Mesenchymal stem cell (in vitro differentiated cells and primary cell): ENCODE data around the gene TFDP1.

ENCODE experiments used
- DNase-seq: peaks from one replicate; pipeline ENCODE4 v3.0.0-alpha.2; 2013
- H2AFZ ChIP-seq: one replicate; pipeline ENCODE4 v1.6.1; 2013; ENCODE audit warnings: low read depth, mild to moderate bottlenecking, control low read depth, inconsistent platforms, low read length, moderate library complexity
- H2AK5ac ChIP-seq: 2 replicates; pipeline ENCODE4 v1.6.1; 2013; ENCODE audit warnings: low read length, moderate library complexity, mild to moderate bottlenecking, inconsistent platforms; ENCODE audit not compliant: severe bottlenecking
- H2BK120ac ChIP-seq: one replicate; pipeline ENCODE4 v1.6.1; 2013; ENCODE audit warnings: low read depth, mild to moderate bottlenecking, inconsistent platforms, low read length, moderate library complexity
- H2BK12ac ChIP-seq, 2 experiments: one replicate each; pipeline ENCODE4 v1.6.1; 2013; ENCODE audit warnings: inconsistent platforms in 2 of 2, low read length in 2 of 2, mild to moderate bottlenecking in 2 of 2, moderate library complexity in 2 of 2, control low read depth in 1 of 2
- H2BK15ac ChIP-seq: one replicate; pipeline ENCODE4 v1.6.1; 2013; ENCODE audit warnings: mild to moderate bottlenecking, low read depth, inconsistent platforms; ENCODE audit not compliant: poor library complexity, severe bottlenecking
- H2BK5ac ChIP-seq: 2 replicates; pipeline ENCODE4 v1.6.1; 2013; ENCODE audit warnings: low read depth, mild to moderate bottlenecking, low read length, control low read depth, inconsistent platforms; ENCODE audit not compliant: poor library complexity, severe bottlenecking
- H3K14ac ChIP-seq, 2 experiments: one replicate each; pipeline ENCODE4 v1.6.1; 2013; ENCODE audit warnings: inconsistent platforms in 2 of 2, low read length in 2 of 2, control low read depth in 1 of 2, mild to moderate bottlenecking in 1 of 2, moderate library complexity in 1 of 2
- H3K18ac ChIP-seq, 2 experiments: one replicate each; pipeline ENCODE4 v1.6.1; 2013; ENCODE audit warnings: inconsistent platforms in 2 of 2, low read length in 2 of 2, control low read depth in 1 of 2, low read depth in 1 of 2, mild to moderate bottlenecking in 1 of 2
- H3K23ac ChIP-seq, 2 experiments: one replicate each; pipeline ENCODE4 v1.6.1; 2013; ENCODE audit warnings: inconsistent platforms in 2 of 2, low read length in 2 of 2, mild to moderate bottlenecking in 2 of 2, moderate library complexity in 2 of 2, control low read depth in 1 of 2
- H3K27ac ChIP-seq: 2 replicates; pipeline ENCODE4 v1.5.1; 2013; ENCODE audit warnings: mild to moderate bottlenecking, moderate library complexity, low read length, control low read depth, inconsistent platforms; ENCODE audit not compliant: poor library complexity, severe bottlenecking
- H3K27me3 ChIP-seq, 2 experiments: 2 replicates each; pipeline versions ENCODE4 v1.6.1 to v1.7.0; 2013; ENCODE audit warnings: low read length in 2 of 2, mild to moderate bottlenecking in 2 of 2, moderate library complexity in 2 of 2, control low read depth in 1 of 2, inconsistent platforms in 1 of 2; ENCODE audit not compliant: control insufficient read depth in 1 of 2, insufficient read depth in 1 of 2
- H3K36me3 ChIP-seq, 2 experiments: 2 replicates each; pipeline versions ENCODE4 v1.6.1 to v1.7.0; 2013; ENCODE audit warnings: low read length in 2 of 2, control low read depth in 1 of 2, inconsistent platforms in 1 of 2, low read depth in 1 of 2, mild to moderate bottlenecking in 1 of 2; ENCODE audit not compliant: insufficient read depth in 2 of 2, control insufficient read depth in 1 of 2
- H3K4ac ChIP-seq, 2 experiments: one replicate each; pipeline ENCODE4 v1.6.1; 2013; ENCODE audit warnings: inconsistent platforms in 2 of 2, low read length in 2 of 2, mild to moderate bottlenecking in 2 of 2, moderate library complexity in 2 of 2, control low read depth in 1 of 2, low read depth in 1 of 2
- H3K4me1 ChIP-seq: 2 replicates; pipeline ENCODE4 v1.6.1; 2013; ENCODE audit warnings: low read depth, low read length, control low read depth; ENCODE audit not compliant: control insufficient read depth, insufficient read depth
- H3K4me2 ChIP-seq: 2 replicates; pipeline ENCODE4 v1.6.1; 2013; ENCODE audit warnings: low read length, mild to moderate bottlenecking, inconsistent platforms; ENCODE audit not compliant: poor library complexity, severe bottlenecking
- H3K4me3 ChIP-seq, 2 experiments: 2 replicates each; pipeline versions ENCODE4 v1.5.1 to v1.7.0; 2013; ENCODE audit warnings: low read length in 2 of 2, mild to moderate bottlenecking in 2 of 2, control low read depth in 1 of 2, low read depth in 1 of 2; ENCODE audit not compliant: insufficient read depth in 1 of 2
- H3K79me1 ChIP-seq: replicated peaks from 2 replicates; pipeline ENCODE4 v1.6.1; 2013; ENCODE audit warnings: mild to moderate bottlenecking, control low read depth, low read length, inconsistent platforms; ENCODE audit not compliant: poor library complexity, severe bottlenecking
- H3K9ac ChIP-seq: 2 replicates; pipeline ENCODE4 v1.7.0; 2013; ENCODE audit warnings: mild to moderate bottlenecking, low read length, moderate library complexity
- H3K9me3 ChIP-seq: 2 replicates; pipeline ENCODE4 v1.7.0; 2013; ENCODE audit warnings: mild to moderate bottlenecking, low read length; ENCODE audit not compliant: control insufficient read depth
- H4K8ac ChIP-seq: one replicate; pipeline ENCODE4 v1.6.1; 2013; ENCODE audit warnings: inconsistent platforms, mild to moderate bottlenecking, low read length, moderate library complexity
- H4K91ac ChIP-seq: one replicate; pipeline ENCODE4 v1.6.1; 2013; ENCODE audit warnings: mild to moderate bottlenecking, low read length, inconsistent platforms
- WGBS: methylation state at CpG from one replicate; pipeline ENCODE4 v1.1.7; 2013; ENCODE audit warnings: mixed read lengths; 5-methylcytosine and 5-hydroxymethylcytosine counted together

TFDP1 gene

DNA sequence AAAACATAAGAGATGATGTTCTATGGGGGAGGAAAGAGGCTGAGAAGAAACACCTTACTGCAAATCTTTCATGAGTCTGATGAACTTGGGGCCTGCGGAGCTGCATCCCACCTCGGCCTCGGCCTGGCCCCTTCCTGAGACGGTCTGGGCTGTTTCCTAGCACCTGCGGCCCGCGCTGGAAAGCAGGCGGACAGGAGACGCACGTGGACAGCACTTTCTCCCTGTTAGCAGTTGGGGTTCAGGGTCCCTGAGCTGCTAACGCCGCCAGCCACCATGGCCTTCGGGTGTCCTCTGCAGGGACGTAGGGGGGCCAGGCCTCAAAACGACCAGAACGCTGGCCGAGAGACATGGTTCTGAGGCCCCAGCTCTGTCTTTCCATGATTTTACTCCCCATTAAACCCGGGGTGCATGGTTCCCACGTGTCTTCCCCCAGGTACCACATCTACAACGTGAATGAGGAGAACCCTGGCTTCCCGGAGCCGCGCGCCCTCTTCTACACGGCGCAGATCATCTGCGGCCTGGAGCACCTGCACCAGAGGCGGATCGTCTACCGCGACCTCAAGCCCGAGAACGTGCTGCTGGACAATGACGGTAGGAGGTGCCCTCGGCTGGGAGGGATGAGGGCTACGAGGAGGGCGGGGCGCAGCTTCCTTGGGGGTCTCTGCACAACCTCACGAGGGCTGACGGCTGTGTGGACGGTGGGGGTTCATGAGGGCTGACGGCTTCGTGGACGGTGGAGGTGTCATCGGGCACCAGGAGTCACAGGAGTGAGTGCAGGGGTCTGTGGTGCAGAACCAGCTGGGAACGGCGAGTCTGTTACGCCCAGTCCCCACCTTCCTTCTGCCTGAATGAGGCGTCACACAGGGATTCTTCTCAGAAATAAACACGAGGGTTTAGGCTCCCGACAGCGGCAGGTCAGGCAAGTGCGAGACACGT is 86.8 kb downstream of the TFDP1 start:
- H2BK12ac ChIP-seq, result no peak overlapping the region
- no peak overlapping the region for H3K23ac ChIP-seq
- H4K8ac ChIP-seq, result no peak overlapping the region
- H3K14ac ChIP-seq, result no peak overlapping the region
- no peak overlapping the region for H2BK5ac ChIP-seq
- no peaks in the 10 kb centered on the region for H3K9me3 ChIP-seq
- no peak overlapping the region for H2BK120ac ChIP-seq
- H3K4ac ChIP-seq, result no peak overlapping the region
- H3K27ac ChIP-seq, result no peak overlapping the region
- H3K27me3 ChIP-seq, result peaks cover 4 to 46% of the 10 kb centered on the region in 2 experiments
- whole genome bisulfite sequencing, result 94% methylated on average over 54 of the region's 54 CpGs
- no peak overlapping the region for H3K9ac ChIP-seq
- H3K4me1 ChIP-seq, result no peaks in the 10 kb centered on the region
- H3K4me2 ChIP-seq, result no peak overlapping the region
- H3K36me3 ChIP-seq, result no peaks in the 10 kb centered on the region
- DNase-seq, result no peak
- H2AFZ ChIP-seq, result no peak overlapping the region
- no peaks in the 10 kb centered on the region for H3K79me1 ChIP-seq
- no peak overlapping the region for H3K18ac ChIP-seq
- H4K91ac ChIP-seq, result no peak overlapping the region
- no peak overlapping the region for H2AK5ac ChIP-seq
- no peak overlapping the region for H3K4me3 ChIP-seq
- no peak overlapping the region for H2BK15ac ChIP-seq

DNA sequence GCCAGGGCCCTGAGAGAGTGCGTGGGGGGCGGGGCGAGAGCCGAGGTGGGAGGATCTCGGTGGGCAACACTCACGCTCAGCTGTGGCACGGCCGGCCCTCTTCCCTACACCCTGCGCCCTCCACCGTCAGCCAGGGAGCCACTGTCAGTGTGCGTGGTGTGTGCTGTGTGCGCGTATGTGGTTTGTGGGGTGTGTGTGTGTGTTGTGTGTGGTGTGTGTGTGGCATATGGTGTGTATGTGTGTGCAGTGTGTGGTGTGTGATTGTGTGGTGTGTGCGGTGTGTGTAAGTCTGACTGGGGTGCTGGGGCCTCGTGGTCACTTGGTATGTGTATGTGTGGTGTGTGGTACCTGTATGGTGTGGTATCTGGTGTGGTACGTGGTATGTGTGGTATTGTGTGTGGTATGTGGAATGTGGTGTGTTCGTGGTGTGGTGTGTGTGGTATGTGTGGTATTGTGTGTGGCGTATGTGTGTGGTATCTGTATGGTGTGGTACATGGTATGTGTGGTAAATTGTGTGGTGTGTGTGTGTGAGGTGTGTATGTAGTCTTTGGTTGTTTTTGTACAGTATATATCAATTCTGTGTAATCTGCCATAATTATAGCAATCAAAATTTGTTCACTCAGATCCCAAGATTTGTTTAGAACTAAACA is 87.6 kb downstream of the TFDP1 start:
- no peak overlapping the region for H3K4ac ChIP-seq
- H3K14ac ChIP-seq, result peak overlapping the region in 1 of 2 experiments; percentile 0
- H3K36me3 ChIP-seq, result no peaks in the 10 kb centered on the region
- H2AK5ac ChIP-seq, result no peak overlapping the region
- no peak overlapping the region for H3K18ac ChIP-seq
- H3K4me3 ChIP-seq, result no peak overlapping the region
- WGBS, result 86% methylated on average over 18 of the region's 18 CpGs
- no peaks in the 10 kb centered on the region for H3K79me1 ChIP-seq
- H3K23ac ChIP-seq, result no peak overlapping the region
- no peak overlapping the region for H3K9ac ChIP-seq
- no peak for DNase-seq
- no peak overlapping the region for H4K91ac ChIP-seq
- H2AFZ ChIP-seq, result no peak overlapping the region
- H2BK12ac ChIP-seq, result no peak overlapping the region
- no peak overlapping the region for H2BK5ac ChIP-seq
- H3K4me1 ChIP-seq, result no peaks in the 10 kb centered on the region
- no peak overlapping the region for H2BK120ac ChIP-seq
- H3K27me3 ChIP-seq, result peaks cover 4 to 38% of the 10 kb centered on the region in 2 experiments
- H3K4me2 ChIP-seq, result no peak overlapping the region
- no peak overlapping the region for H3K27ac ChIP-seq
- no peak overlapping the region for H4K8ac ChIP-seq
- H3K9me3 ChIP-seq, result no peaks in the 10 kb centered on the region
- H2BK15ac ChIP-seq, result no peak overlapping the region
